ENCODE measurements around the gene ACTR3.

- TF ChIP-seq POLR2AphosphoS5 (IDR thresholded peaks at IDR 0.05; ENCODE audit: low read depth, low read length) (peak; percentile 86; the same call in 1 of the 2 replicates), POLR2A (IDR thresholded peaks at IDR 0.05; ENCODE audit: low read depth, low read length) (peak; percentile 89)
Observed at GRCh38 chr2:113889471-113890252, at the start of gene ACTR3.

Data from GM12891 (cell line).